Endothelial cell (in vitro differentiated cells): ENCODE data around the gene CLEC20A. TPM values are rescaled to one million over a fixed set of nuclear protein-coding genes. Genes with fewer than 3 reads are reported as not detected.

Source experiments
- DNase-seq: peaks from one replicate; pipeline ENCODE4 v3.0.0; 2021; ENCODE audit warnings: low spot score
- H3K27ac Mint-ChIP-seq: one replicate; pipeline ENCODE4 v1.8.0; 2021; ENCODE audit warnings: mixed read lengths, inconsistent platforms; ENCODE audit not compliant: unreplicated experiment
- H3K27me3 Mint-ChIP-seq: one replicate; pipeline ENCODE4 v1.8.0; 2021; ENCODE audit warnings: mild to moderate bottlenecking, moderate library complexity, mixed read lengths, inconsistent platforms; ENCODE audit not compliant: unreplicated experiment
- H3K36me3 Mint-ChIP-seq: one replicate; pipeline ENCODE4 v1.8.0; 2021; ENCODE audit warnings: mild to moderate bottlenecking, low read depth, mixed read lengths, inconsistent platforms; ENCODE audit not compliant: unreplicated experiment
- H3K4me1 Mint-ChIP-seq: one replicate; pipeline ENCODE4 v1.8.0; 2021; ENCODE audit warnings: mild to moderate bottlenecking, mixed read lengths, inconsistent platforms; ENCODE audit not compliant: unreplicated experiment
- H3K4me3 Mint-ChIP-seq: one replicate; pipeline ENCODE4 v1.8.0; 2021; ENCODE audit warnings: mild to moderate bottlenecking, mixed read lengths, inconsistent platforms; ENCODE audit not compliant: unreplicated experiment
- H3K9me3 Mint-ChIP-seq: one replicate; pipeline ENCODE4 v1.8.0; 2021; ENCODE audit warnings: mixed read lengths, inconsistent platforms; ENCODE audit not compliant: unreplicated experiment
- total RNA-seq: library from RNA; stranded (reverse); fragmentation: NEBNext Ultra II Directional; extraction: Animal tissue kit (Norgen Biotek cat#: 25700); gene quantifications from one replicate; pipeline ENCODE4 v1.2.1, GENCODE V29; 2021; ENCODE audit not compliant: unreplicated experiment
- TF ChIP-seq, protein P1 (sequence below): fragments of 200-600 bp; sonication (generic); IDR thresholded peaks from one replicate; pipeline ENCODE4 v1.5.0; 2021; ENCODE audit warnings: antibody characterized with exemption; ENCODE audit not compliant: unreplicated experiment

CLEC20A gene
- total RNA-seq, 1 donor from 2014 or later: not detected

DNA sequence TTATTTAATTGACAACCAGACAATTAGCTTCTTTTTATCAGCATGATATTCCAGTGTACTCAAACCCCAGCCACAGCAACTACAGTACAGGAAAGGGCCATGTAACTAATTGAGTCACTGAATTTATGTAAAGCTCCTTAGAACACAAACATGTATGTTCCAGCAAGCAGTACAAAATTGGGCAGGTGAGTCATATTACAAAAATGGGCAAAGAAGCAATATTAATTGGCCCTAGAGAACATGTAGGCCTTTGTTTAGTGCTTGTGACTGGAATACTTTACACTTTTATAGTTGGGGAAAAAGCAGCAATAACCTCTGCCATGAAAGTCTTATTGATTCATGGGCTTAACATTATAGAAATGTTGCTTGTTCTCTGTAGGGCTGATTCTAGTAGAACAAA is 31.8 kb downstream of the CLEC20A start:
- Mint-ChIP-seq H3K4me3 (no peak overlapping the region), H3K36me3 (peaks cover 34% of the 10 kb centered on the region), H3K4me1 (peaks cover 22% of the 10 kb centered on the region), H3K27me3 (peaks cover 4% of the 10 kb centered on the region), H3K27ac (no peak overlapping the region), H3K9me3 (no peaks in the 10 kb centered on the region)
- no peak for DNase-seq
- TF ChIP-seq, protein P1, sequence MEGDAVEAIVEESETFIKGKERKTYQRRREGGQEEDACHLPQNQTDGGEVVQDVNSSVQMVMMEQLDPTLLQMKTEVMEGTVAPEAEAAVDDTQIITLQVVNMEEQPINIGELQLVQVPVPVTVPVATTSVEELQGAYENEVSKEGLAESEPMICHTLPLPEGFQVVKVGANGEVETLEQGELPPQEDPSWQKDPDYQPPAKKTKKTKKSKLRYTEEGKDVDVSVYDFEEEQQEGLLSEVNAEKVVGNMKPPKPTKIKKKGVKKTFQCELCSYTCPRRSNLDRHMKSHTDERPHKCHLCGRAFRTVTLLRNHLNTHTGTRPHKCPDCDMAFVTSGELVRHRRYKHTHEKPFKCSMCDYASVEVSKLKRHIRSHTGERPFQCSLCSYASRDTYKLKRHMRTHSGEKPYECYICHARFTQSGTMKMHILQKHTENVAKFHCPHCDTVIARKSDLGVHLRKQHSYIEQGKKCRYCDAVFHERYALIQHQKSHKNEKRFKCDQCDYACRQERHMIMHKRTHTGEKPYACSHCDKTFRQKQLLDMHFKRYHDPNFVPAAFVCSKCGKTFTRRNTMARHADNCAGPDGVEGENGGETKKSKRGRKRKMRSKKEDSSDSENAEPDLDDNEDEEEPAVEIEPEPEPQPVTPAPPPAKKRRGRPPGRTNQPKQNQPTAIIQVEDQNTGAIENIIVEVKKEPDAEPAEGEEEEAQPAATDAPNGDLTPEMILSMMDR: no peak

DNA sequence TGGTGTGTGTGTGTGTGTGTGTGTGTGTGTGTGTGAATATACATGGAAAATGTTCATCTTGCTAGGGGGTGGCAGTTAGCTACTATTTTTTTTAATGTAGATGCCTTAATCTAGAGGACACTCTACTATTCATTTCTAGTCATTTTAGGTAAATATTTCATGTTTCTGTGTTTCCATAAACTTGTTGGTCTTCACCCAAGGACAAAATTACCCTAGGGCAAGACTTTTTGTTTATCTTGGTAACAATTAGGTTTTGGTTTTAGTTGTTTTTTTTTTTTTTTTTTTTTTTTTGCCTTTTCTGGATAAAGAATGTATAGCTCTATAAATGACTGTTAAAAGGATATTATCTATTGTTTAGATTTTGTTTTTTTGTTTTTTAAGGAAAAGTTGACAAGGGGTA is 32.2 kb downstream of the CLEC20A start:
- no peak overlapping the region for H3K4me3 Mint-ChIP-seq

DNA sequence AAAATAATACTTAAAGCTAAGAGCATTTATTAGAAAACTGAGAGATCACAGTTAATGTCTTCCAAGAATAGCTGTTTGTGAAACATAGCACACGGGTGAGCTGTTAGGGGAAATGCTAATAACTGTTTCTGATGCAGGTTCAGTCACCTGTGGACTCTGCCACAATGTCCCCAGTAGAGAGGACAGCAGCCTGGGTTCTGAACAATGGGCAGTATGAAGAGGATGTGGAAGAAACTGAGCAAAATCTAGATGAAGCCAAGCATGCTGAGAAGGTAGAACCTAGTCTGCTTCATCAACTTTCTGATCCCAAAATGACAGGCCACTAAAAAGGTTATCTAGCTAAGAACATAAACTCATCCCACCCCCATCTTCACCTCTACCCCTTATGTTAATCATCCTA is 32.6 kb downstream of the CLEC20A start:
- Mint-ChIP-seq H3K4me1 (peaks cover 22% of the 10 kb centered on the region), H3K36me3 (peaks cover 34% of the 10 kb centered on the region), H3K27me3 (peaks cover 4% of the 10 kb centered on the region), H3K27ac (no peak overlapping the region), H3K4me3 (no peak overlapping the region), H3K9me3 (no peaks in the 10 kb centered on the region)
- TF ChIP-seq, protein P1: no peak
- no peak for DNase-seq

More for the DNA sequence above, 32.2 kb downstream of the CLEC20A start:
- H3K27ac Mint-ChIP-seq: no peak overlapping the region
- H3K9me3 Mint-ChIP-seq: no peaks in the 10 kb centered on the region
- DNase-seq: no peak
- H3K27me3 Mint-ChIP-seq: peaks cover 4% of the 10 kb centered on the region
- H3K4me1 Mint-ChIP-seq: peaks cover 22% of the 10 kb centered on the region
- TF ChIP-seq, protein P1: no peak
- peaks cover 34% of the 10 kb centered on the region for H3K36me3 Mint-ChIP-seq

DNA sequence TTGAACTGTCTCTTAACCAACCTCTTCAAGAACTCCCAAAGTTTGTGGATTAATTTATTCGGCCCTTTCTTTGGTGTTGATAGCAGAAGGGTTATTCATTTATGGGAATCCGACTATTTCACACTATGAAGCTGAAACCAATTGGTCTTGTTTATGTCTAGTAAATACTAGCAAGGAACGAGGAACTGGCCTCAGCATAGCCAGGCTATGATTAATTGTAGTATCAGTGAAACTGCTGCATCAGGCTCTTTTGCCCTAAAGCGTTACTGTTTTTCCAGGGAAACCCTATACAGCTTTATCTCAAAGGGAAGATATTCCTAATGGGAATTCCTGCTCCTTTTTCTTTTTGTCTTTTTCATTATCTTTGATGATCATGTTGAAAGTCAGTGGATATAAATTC is 35.1 kb downstream of the CLEC20A start:
- H3K4me3 Mint-ChIP-seq: no peak overlapping the region
- H3K9me3 Mint-ChIP-seq: no peaks in the 10 kb centered on the region
- TF ChIP-seq, protein P1: no peak
- H3K36me3 Mint-ChIP-seq: peaks cover 32% of the 10 kb centered on the region
- peaks cover 3% of the 10 kb centered on the region for H3K27me3 Mint-ChIP-seq
- H3K27ac Mint-ChIP-seq: no peak overlapping the region
- DNase-seq: no peak
- peaks cover 29% of the 10 kb centered on the region for H3K4me1 Mint-ChIP-seq

DNA sequence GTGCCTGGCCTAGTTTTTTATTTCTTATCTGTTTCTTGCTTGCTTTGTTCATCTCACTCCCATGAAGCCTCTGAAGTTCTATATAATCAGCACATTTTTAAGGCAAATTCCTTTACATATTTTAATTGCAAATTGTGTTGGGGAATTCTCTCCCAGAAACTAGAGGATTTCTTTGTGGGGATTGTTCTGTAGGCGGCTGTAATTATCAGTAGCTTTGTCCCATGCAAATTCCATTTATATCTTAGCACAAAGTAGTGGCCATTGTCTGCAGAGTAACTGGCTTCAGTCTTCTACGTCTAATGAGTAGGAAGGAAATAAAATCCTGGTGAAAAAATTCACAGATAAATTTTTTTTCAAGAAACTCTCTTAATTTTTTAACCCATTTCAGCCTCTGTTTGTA is 35.7 kb downstream of the CLEC20A start:
- H3K27me3 Mint-ChIP-seq: peaks cover 2% of the 10 kb centered on the region
- H3K27ac Mint-ChIP-seq: no peak overlapping the region
- H3K9me3 Mint-ChIP-seq: no peaks in the 10 kb centered on the region
- TF ChIP-seq, protein P1: no peak
- peaks cover 23% of the 10 kb centered on the region for H3K4me1 Mint-ChIP-seq
- H3K4me3 Mint-ChIP-seq: no peak overlapping the region
- H3K36me3 Mint-ChIP-seq: peaks cover 32% of the 10 kb centered on the region
- no peak for DNase-seq
